ENCODE data around the gene ACY1.
A peak's percentile ranks its signal among the peaks of the same experiment; 100 is the strongest.

The ACY1 gene

GRCh38 chr3:51982838-51983577, at the start of gene ACY1:
TSS of gene ACY1 (plus strand) at chr3:51983535. CDS start at chr3:51984065, 530 bp downstream.
- DNase-seq (ENCODE audit: low spot score) = peak; percentile 68

GRCh38 chr3:51934139-51934850, 49.0 kb upstream of the ACY1 start:
- DNase-seq (ENCODE audit: low spot score) = no peak

- no peak for DNase-seq (ENCODE audit: low spot score)
Measured at GRCh38 chr3:51934991-51935885, 48.1 kb upstream of the ACY1 start.

DNA sequence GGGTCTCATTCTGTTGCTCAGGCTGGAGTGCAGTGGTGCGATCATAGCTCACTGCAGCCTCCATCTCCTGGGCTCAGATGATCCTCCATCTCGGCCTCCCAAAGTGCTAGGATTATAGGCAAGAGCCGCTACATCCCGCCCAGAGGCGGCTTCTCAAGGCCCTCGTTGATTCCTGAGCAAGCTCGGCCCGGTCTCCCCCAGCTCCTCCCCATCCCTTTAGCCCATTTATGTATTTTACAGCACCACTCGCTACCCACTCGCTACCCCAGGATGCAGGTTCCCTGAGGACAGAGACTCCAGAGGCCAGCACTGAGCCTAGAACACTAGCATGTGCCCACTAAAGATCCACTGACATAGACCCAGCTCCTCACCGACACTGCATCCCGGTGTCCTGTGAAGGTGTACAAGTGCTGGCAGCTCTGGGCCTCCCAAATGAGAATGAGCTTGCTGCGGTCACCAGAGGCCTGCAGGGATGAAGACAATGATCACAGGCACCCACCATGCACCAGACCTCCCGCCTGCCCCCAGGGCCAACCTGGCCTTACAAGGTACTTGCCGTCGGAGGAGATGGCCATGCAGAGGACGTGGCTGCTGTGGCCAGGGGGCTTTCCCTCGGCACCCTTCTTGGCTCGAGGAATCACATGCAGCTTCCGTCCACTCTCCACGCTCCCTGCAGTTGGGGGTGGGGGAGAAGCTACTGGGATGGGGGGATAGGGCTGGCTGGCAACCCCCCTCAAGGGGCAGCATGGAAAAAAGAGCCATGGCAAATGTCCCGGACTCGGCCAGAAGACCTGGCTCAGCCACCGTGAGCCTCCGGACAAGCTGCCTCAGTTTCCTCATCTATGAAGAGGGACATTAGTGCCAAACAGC, 47.2 kb upstream of the ACY1 start:
- DNase-seq (ENCODE audit: low spot score) = no peak

GRCh38 chr3:51937014-51937413, 46.3 kb upstream of the ACY1 start:
- no peak for DNase-seq (ENCODE audit: low spot score)

- DNase-seq (ENCODE audit: low spot score) = no peak
Measured at GRCh38 chr3:51937611-51938450, 45.5 kb upstream of the ACY1 start.

DNA sequence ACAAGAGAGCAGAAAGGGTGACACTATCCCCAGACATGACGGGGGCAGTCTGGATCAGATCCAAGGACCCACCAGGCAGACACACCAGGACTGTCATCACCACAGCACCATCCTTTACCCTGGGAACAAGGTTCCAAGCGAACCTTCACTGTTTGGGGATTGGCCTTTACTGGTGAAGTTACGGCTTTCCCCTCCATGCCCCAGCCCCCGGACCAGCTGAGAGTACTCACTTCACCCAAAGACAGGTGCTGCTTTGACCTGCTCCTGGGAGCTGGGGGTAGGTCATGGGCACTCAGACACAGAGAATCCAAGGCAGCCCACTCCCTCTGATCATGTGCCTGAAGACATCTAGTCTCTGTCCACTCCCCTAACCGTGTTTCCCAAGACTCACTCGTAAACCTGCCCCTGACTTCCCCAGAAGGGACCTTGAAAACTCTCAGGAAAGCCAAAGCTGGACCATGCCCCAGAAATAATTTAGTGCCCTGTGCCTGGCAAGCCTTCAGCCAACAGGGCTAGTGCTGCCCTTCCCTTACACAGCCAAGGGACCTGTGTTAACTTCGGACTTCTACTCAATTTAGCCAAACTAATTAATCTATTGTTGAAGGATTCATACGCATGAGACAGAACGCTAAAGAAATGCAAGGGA, 44.4 kb upstream of the ACY1 start:
- DNase-seq (ENCODE audit: low spot score) = no peak

DNA sequence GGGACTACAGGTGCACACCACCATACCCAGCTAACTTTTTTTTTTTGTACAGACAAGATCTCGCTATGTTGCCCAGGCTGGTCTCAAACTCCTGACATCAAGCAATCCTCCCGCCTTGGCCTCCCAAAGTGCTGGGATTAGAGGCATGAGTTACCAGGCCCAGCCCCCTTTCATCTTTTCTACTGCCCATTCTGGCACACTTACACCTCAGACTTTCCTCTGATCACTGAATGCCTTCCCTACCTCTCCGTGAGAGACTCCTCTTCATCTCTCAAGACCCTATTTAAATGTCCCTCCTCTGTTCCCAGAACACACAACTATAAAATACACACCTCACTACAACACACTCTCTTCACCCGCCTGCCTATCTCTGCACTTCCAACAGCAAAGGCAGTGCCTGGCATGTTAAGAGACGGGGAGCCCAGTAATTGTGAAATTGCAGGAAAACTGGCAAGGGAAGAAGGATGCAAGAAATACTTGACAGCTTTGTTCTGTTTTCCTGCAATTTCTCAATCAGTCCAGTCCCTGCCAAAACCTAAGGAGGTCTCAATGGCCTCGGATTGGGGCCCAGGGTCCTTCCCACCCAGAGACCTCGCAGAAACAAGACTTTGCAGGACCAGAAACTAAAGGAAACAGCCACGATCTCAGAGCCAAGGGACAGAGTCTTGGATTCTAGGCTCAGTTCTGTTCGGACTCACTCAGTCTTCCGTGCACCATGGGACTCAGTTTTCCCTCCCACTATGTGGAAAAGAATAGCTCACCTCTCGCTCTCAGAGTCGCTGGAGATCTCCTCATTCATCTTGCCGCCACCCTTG, 42.5 kb upstream of the ACY1 start:
- no peak for DNase-seq (ENCODE audit: low spot score)

DNA sequence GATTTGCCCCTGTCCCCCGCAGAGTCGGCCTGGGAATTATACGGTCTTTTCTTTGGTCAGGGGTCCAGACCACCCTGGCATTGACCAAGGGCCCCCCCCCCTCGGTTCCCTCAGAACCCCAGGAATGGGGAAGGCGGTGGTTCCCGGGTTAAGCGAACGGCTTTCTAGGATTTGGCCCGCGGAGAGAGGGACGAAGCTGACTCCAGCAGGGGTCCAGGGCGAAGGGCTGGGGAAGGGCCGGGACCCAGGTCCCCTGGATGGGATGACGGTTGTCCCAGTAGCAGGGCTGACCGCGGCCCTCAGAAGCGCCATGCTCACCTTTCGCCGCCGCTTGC, 41.9 kb upstream of the ACY1 start:
- no peak for DNase-seq (ENCODE audit: low spot score)

- peak; percentile 100 for DNase-seq (ENCODE audit: low spot score)
Measured at GRCh38 chr3:51941798-51942602, 41.3 kb upstream of the ACY1 start, which contains the start of the genes PARP3 and RRP9. TSS of gene PARP3 (plus strand) at chr3:51942363. CDS start at chr3:51943356, 993 bp downstream. TSS of gene RRP9 (minus strand) at chr3:51941904. CDS start at chr3:51941867, 37 bp downstream.

GRCh38 chr3:51942603-51943450, 40.5 kb upstream of the ACY1 start:
- peak; percentile 59 for DNase-seq (ENCODE audit: low spot score)

DNA sequence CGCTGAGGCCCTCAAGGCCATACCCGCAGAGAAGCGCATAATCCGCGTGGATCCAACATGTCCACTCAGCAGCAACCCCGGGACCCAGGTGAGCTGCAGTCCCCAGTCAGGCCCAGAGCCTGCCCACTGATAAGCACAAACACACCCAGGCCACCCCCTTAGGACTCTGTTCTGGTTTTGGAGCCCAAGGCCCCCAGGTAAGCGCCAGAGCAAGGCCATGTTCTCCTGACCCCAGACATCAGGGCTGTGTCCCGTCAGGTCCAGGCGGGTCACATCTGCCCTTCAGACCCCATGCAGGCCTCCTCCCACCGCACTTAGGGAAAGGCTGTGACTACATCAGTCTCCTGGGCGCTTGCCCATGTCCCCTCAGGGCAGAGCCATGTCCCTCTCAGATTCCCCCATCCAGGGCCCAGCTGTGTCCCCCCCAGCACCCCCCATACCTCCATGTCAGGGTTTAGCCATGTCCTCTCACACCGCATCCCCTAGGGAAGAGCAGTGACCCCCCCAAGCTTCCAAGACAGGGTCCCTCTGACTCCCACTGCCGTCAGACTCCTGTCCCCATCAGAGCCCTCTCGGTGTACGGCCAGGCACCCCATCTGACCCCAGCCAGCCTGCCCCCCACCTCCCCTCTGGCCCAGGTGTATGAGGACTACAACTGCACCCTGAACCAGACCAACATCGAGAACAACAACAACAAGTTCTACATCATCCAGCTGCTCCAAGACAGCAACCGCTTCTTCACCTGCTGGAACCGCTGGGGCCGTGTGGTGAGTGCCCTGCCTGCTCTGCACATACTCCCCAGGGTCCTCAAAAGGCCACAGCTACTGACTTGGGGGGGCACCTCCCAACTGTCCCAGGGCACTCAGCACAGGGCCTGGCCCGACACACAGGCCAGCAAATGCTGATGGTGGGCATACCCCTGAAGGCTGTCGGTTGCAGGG, 39.6 kb upstream of the ACY1 start:
- no peak for DNase-seq (ENCODE audit: low spot score)

DNA sequence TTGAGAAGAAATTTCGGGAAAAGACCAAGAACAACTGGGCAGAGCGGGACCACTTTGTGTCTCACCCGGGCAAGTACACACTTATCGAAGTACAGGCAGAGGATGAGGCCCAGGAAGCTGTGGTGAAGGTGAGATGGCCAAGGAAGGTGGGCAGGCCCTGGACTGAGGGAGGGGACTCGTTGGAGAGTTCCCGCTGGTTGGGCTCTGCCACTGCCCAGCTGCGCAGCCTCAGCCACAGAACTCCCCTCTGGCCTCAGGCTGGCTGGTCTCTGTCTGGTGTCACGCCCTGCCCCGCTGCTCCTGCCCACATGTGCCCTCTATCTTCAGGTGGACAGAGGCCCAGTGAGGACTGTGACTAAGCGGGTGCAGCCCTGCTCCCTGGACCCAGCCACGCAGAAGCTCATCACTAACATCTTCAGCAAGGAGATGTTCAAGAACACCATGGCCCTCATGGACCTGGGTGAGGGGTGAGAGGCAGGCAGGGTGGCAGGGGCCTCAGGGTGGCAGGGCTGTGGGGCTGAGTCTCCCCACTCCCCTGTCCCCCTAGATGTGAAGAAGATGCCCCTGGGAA, 38.8 kb upstream of the ACY1 start:
- no peak for DNase-seq (ENCODE audit: low spot score)

GRCh38 chr3:51945031-51945840, 38.1 kb upstream of the ACY1 start:
- no peak for DNase-seq (ENCODE audit: low spot score)

Measured in activated CD4-positive, alpha-beta T cell treated with anti-CD3 and anti-CD28 coated beads, Interleukin-2, Interleukin-4, amounts not matched to agents 100 ng/mL and 50 ng/mL, durations not matched to agents 16 hours and 8 hours (primary cell).